ENCODE results near the gene CPZ.

- TF ChIP-seq CTCF (conservative IDR thresholded peaks at IDR 0.05; ENCODE audit: low read depth in 2 of 2): peak; percentile 81 to 96
- TF ChIP-seq POLR2AphosphoS5 (IDR thresholded peaks at IDR 0.05; ENCODE audit: low read depth): no peak
- TF ChIP-seq ZNF331 (CRISPR knock-in tag; IDR thresholded peaks at IDR 0.05; ENCODE audit: low read depth): no peak
- no peak for TF ChIP-seq ETS1 (IDR thresholded peaks at IDR 0.05)
- no peak for TF ChIP-seq REST (IDR thresholded peaks at IDR 0.05; ENCODE audit: unreplicated experiment)
- TF ChIP-seq NANOG (IDR thresholded peaks at IDR 0.05; ENCODE audit: borderline replicate concordance): no peak
- TF ChIP-seq EZH2 (IDR thresholded peaks at IDR 0.05; ENCODE audit: low read depth, unreplicated experiment): no peak
- no peak for TF ChIP-seq CREB1 (CRISPR knock-in tag; IDR thresholded peaks at IDR 0.05; ENCODE audit: low read depth)
- TF ChIP-seq EZH2phosphoT487 (IDR thresholded peaks at IDR 0.05; ENCODE audit: unreplicated experiment): no peak
- no peak for TF ChIP-seq JUNB (IDR thresholded peaks at IDR 0.05; ENCODE audit: unreplicated experiment)
- no peak for TF ChIP-seq STAT1 (IDR thresholded peaks at IDR 0.05; ENCODE audit: unreplicated experiment)
- TF ChIP-seq ZNF462 (CRISPR knock-in tag; IDR thresholded peaks at IDR 0.05): no peak
Measured at GRCh38 chr4:8607603-8608481, 15.3 kb downstream of the CPZ start.

Measured in GM23338 (cell line).